Measurements from ENCODE around the gene ENC1.

Gene ENC1

DNA sequence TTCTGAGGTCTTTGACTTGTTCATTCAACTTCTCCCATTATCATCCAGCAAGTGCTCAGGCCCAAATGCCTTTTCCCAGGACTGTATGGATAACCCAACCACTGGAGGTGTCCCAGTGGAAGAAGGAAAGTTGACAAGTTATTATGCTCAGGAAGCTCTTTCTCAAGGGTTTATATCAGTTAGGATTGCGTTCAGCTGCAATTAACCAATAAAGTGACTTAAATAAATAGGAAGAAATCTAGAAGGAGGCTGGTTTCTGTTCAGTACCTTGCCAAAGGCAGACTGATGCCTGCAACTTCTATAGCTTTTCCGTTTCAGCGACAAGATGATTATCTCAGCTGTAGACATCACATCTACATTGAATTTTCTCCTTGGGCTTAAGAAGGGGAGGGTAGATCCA, 52.1 kb downstream of the ENC1 start:
- H4K20me1 ChIP-seq (ENCODE audit: insufficient read depth, low read length) = no peaks in the 10 kb centered on the region
- H3K9me3 ChIP-seq (ENCODE audit: low read length) = no peaks in the 10 kb centered on the region
- H3K9me2 ChIP-seq (ENCODE audit: low read depth, low read length) = no peaks in the 10 kb centered on the region
- no peaks in the 10 kb centered on the region for H3K27me3 ChIP-seq (ENCODE audit: insufficient read depth, low read length)
- no peaks in the 10 kb centered on the region for H3K36me3 ChIP-seq (ENCODE audit: insufficient read depth, low read length)
- no peaks in the 10 kb centered on the region for H3K79me2 ChIP-seq (ENCODE audit: insufficient read depth, low read length)
- H3K4me2 ChIP-seq (ENCODE audit: low read length) = no peak overlapping the region
- no peaks in the 10 kb centered on the region for H3K4me1 ChIP-seq (ENCODE audit: insufficient read depth, low read length, severe bottlenecking)
- H3K27ac ChIP-seq (ENCODE audit: low read depth, low read length, poor library complexity, severe bottlenecking) = no peak overlapping the region
- H3K9ac ChIP-seq (ENCODE audit: low read length) = no peak overlapping the region
- no peak overlapping the region for H3K4me3 ChIP-seq (ENCODE audit: low read depth, low read length, poor library complexity, severe bottlenecking)
- no peak for TF ChIP-seq EZH2 (IDR thresholded peaks at IDR 0.05; ENCODE audit: borderline replicate concordance, low read length)
- TF ChIP-seq, protein P1, sequence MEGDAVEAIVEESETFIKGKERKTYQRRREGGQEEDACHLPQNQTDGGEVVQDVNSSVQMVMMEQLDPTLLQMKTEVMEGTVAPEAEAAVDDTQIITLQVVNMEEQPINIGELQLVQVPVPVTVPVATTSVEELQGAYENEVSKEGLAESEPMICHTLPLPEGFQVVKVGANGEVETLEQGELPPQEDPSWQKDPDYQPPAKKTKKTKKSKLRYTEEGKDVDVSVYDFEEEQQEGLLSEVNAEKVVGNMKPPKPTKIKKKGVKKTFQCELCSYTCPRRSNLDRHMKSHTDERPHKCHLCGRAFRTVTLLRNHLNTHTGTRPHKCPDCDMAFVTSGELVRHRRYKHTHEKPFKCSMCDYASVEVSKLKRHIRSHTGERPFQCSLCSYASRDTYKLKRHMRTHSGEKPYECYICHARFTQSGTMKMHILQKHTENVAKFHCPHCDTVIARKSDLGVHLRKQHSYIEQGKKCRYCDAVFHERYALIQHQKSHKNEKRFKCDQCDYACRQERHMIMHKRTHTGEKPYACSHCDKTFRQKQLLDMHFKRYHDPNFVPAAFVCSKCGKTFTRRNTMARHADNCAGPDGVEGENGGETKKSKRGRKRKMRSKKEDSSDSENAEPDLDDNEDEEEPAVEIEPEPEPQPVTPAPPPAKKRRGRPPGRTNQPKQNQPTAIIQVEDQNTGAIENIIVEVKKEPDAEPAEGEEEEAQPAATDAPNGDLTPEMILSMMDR (IDR thresholded peaks at IDR 0.05; ENCODE audit: low read length) = no peak
- H3F3A ChIP-seq (ENCODE audit: insufficient read depth, low read length) = no peaks in the 10 kb centered on the region
- H2AFZ ChIP-seq (ENCODE audit: low read length) = no peak overlapping the region

DNA sequence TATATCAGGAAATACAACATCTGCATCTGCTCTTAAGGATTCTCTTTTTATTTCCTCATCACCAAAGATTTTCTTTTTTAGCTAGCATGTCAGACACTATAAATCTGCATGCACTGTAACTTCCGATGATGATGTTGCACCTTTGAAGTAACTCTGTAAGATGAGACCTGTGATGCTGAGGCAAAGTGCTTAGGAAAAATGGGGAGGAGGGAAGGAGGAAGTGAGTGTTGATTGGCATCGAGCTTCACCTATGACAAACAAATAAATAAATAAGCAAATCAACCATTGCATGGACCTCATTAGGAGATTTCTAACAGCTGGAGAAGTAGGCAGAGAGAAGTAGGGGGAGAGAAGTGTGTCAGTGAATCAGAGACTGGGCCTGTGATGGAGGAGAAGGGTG, 52.6 kb downstream of the ENC1 start:
- no peak overlapping the region for H3K9ac ChIP-seq (ENCODE audit: low read length)
- no peaks in the 10 kb centered on the region for H3F3A ChIP-seq (ENCODE audit: insufficient read depth, low read length)
- no peaks in the 10 kb centered on the region for H3K9me3 ChIP-seq (ENCODE audit: low read length)
- no peaks in the 10 kb centered on the region for H3K27me3 ChIP-seq (ENCODE audit: insufficient read depth, low read length)
- no peak overlapping the region for H3K27ac ChIP-seq (ENCODE audit: low read depth, low read length, poor library complexity, severe bottlenecking)
- no peak overlapping the region for H2AFZ ChIP-seq (ENCODE audit: low read length)
- no peaks in the 10 kb centered on the region for H3K4me1 ChIP-seq (ENCODE audit: insufficient read depth, low read length, severe bottlenecking)
- no peaks in the 10 kb centered on the region for H3K79me2 ChIP-seq (ENCODE audit: insufficient read depth, low read length)
- no peaks in the 10 kb centered on the region for H4K20me1 ChIP-seq (ENCODE audit: insufficient read depth, low read length)
- H3K9me2 ChIP-seq (ENCODE audit: low read depth, low read length) = no peaks in the 10 kb centered on the region
- no peak overlapping the region for H3K4me2 ChIP-seq (ENCODE audit: low read length)
- no peaks in the 10 kb centered on the region for H3K36me3 ChIP-seq (ENCODE audit: insufficient read depth, low read length)
- no peak overlapping the region for H3K4me3 ChIP-seq (ENCODE audit: low read depth, low read length, poor library complexity, severe bottlenecking)
- no peak for TF ChIP-seq EZH2 (IDR thresholded peaks at IDR 0.05; ENCODE audit: borderline replicate concordance, low read length)
- TF ChIP-seq, protein P1 (IDR thresholded peaks at IDR 0.05; ENCODE audit: low read length) = no peak

DNA sequence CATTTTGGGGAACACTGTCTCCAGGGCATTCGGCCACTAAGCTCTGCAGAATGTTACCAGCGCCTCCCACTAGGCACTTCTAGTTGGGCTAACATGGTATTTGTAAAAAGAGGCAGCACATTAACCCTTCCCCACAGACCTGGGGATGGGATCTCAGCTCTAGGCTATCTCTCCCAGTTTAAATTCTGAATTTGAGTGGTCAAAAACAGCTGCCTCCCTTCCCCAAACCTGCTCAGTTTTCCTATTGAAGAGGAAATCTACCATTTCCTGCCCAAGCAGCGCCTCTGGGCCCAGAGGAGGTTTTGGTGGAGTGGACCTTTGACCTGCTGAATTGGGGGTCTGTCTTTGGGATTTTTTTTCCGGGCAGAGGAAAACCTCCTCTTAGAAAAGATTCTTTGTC, 53.2 kb downstream of the ENC1 start:
- no peaks in the 10 kb centered on the region for H3K79me2 ChIP-seq (ENCODE audit: insufficient read depth, low read length)
- TF ChIP-seq EZH2 (IDR thresholded peaks at IDR 0.05; ENCODE audit: borderline replicate concordance, low read length) = no peak
- TF ChIP-seq, protein P1 (IDR thresholded peaks at IDR 0.05; ENCODE audit: low read length) = no peak
- H3K36me3 ChIP-seq (ENCODE audit: insufficient read depth, low read length) = no peaks in the 10 kb centered on the region
- no peaks in the 10 kb centered on the region for H3K4me1 ChIP-seq (ENCODE audit: insufficient read depth, low read length, severe bottlenecking)
- H2AFZ ChIP-seq (ENCODE audit: low read length) = no peak overlapping the region
- no peaks in the 10 kb centered on the region for H3K9me2 ChIP-seq (ENCODE audit: low read depth, low read length)
- H3K9ac ChIP-seq (ENCODE audit: low read length) = no peak overlapping the region
- no peak overlapping the region for H3K4me3 ChIP-seq (ENCODE audit: low read depth, low read length, poor library complexity, severe bottlenecking)
- H3K9me3 ChIP-seq (ENCODE audit: low read length) = no peaks in the 10 kb centered on the region
- H3K4me2 ChIP-seq (ENCODE audit: low read length) = no peak overlapping the region
- no peak overlapping the region for H3K27ac ChIP-seq (ENCODE audit: low read depth, low read length, poor library complexity, severe bottlenecking)
- H3K27me3 ChIP-seq (ENCODE audit: insufficient read depth, low read length) = no peaks in the 10 kb centered on the region
- H3F3A ChIP-seq (ENCODE audit: insufficient read depth, low read length) = no peaks in the 10 kb centered on the region
- H4K20me1 ChIP-seq (ENCODE audit: insufficient read depth, low read length) = no peaks in the 10 kb centered on the region
